ENCODE data around the gene CERS2. TPM values are rescaled to one million over a fixed set of nuclear protein-coding genes. Genes with fewer than 3 reads are reported as not detected.

Gene CERS2
- total and polyA plus RNA-seq, 2 of the 13 experiments (the other 11 are each of a cell fraction or from before 2014, with no cell fraction given) = 269 to 298 TPM

GRCh38 chr1:150969626-150970025 is 5.0 kb downstream of the CERS2 start:
- no peak for ATAC-seq
- no peak for DNase-seq (ENCODE audit: low spot score)
- Histone ChIP-seq H4K20me1 (ENCODE audit: insufficient read depth, low read length) (peaks cover 26% of the 10 kb centered on the region), H3K4me2 (ENCODE audit: low read depth, low read length) (no peak overlapping the region), H3K27ac (ENCODE audit: extremely low read length, insufficient read depth, low read length) (peak overlapping the region; percentile 34), H2AFZ (ENCODE audit: low read length) (no peak overlapping the region), H3K9me3 (ENCODE audit: low read length) (no peaks in the 10 kb centered on the region), H3K36me3 (replicated peaks in 1 of 2; ENCODE audit: control insufficient read depth in 1 of 2, insufficient read depth in 2 of 2, low read length in 2 of 2) (peaks cover 28 to 45% of the 10 kb centered on the region in 2 experiments), H3K27me3 (ENCODE audit: control insufficient read depth in 1 of 2, insufficient read depth in 2 of 2, low read length in 2 of 2) (no peaks in the 10 kb centered on the region; a peak in 1 of 5 replicates), H3K4me1 (ENCODE audit: insufficient read depth, low read length) (peaks cover 48% of the 10 kb centered on the region), H3K9ac (ENCODE audit: insufficient read depth, low read depth, low read length) (no peak overlapping the region), H3K79me2 (ENCODE audit: insufficient read depth, low read length) (peaks cover 57% of the 10 kb centered on the region), H3K4me3 (replicated peaks in 1 of 3; ENCODE audit: insufficient read depth in 1 of 3, low read depth in 2 of 3, low read length in 3 of 3) (no peak overlapping the region)
- ChIA-PET POLR2A (interaction anchor here (0.9 to 10.3 kb wide), 5 partner anchors 9 to 42 kb away, joined by 3 to 114 read pairs (median 21); partner anchors contain the start of genes ANXA9, MINDY1 and SETDB1), CTCF (ENCODE audit: low intra/inter-chr PET ratio, low total read pairs) (no interaction called here)
- no TSS peak for BruUV-seq (replicated peaks)
- 95% methylated on average over 3 of the region's 3 CpGs for WGBS (ENCODE audit: low lambda C conversion rate)
- intact Hi-C loops (cut with micrococcal nuclease; ENCODE audit: unreplicated experiment) (loop anchor here (5.0 kb wide), 1 partner anchor 38 kb away; the partner anchor contains the start of genes MINDY1 and PRUNE1), in situ Hi-C loops (cut with HindIII; ENCODE audit: extremely low pct_ligation_motif_present, low pct_unique_long_range_greater_than_20kb) (no loop called here)
- TF ChIP-seq NFIB (CRISPR knock-in tag; IDR thresholded peaks at IDR 0.05; ENCODE audit: borderline replicate concordance) (no peak), KMT2B (CRISPR knock-in tag; IDR thresholded peaks at IDR 0.05) (no peak), MYPOP (CRISPR knock-in tag; IDR thresholded peaks at IDR 0.05) (no peak), DMAP1 (CRISPR knock-in tag; IDR thresholded peaks at IDR 0.05) (no peak), MEIS2 (CRISPR knock-in tag; IDR thresholded peaks at IDR 0.05) (no peak), PRMT3 (CRISPR knock-in tag; IDR thresholded peaks at IDR 0.05; ENCODE audit: borderline replicate concordance, low read depth) (no peak), ZBTB38 (CRISPR knock-in tag; IDR thresholded peaks at IDR 0.05) (no peak), CHCHD3 (CRISPR knock-in tag; IDR thresholded peaks at IDR 0.05) (no peak), CHD4 (IDR thresholded peaks at IDR 0.05; ENCODE audit: borderline replicate concordance, low read length) (no peak), ZNF646 (CRISPR knock-in tag; IDR thresholded peaks at IDR 0.05) (no peak), TRIM24 (CRISPR knock-in tag; IDR thresholded peaks at IDR 0.05) (no peak), HNRNPL (IDR thresholded peaks at IDR 0.05; ENCODE audit: low read depth, low read length) (no peak), ZNF775 (CRISPR knock-in tag; IDR thresholded peaks at IDR 0.05; ENCODE audit: borderline replicate concordance) (no peak), MATR3 (CRISPR knock-in tag; IDR thresholded peaks at IDR 0.05) (no peak), POLR2A (IDR thresholded peaks at IDR 0.05; ENCODE audit: insufficient read depth in 1 of 2, low read depth in 2 of 2, low read length in 2 of 2) (no peak), CEBPG (CRISPR knock-in tag; IDR thresholded peaks at IDR 0.05) (no peak), NR2F6 (IDR thresholded peaks at IDR 0.05) (no peak), NR2F6 (CRISPR knock-in tag; IDR thresholded peaks at IDR 0.05) (no peak)
- no peak for FAIRE-seq
